ENCODE results near the gene TUBA1B.

The TUBA1B gene

GRCh38 chr12:49104822-49105221 lies 26.4 kb downstream of the TUBA1B start:
- no peak for TF ChIP-seq CTCF (IDR thresholded peaks at IDR 0.05; ENCODE audit: control extremely low read depth, extremely low read depth, low read depth, missing control alignments)
- CTCF ChIA-PET = interaction anchor here (0.9 to 19.5 kb wide), 10 partner anchors 9 to 131 kb away, joined by 3 to 369 read pairs (median 7); partner anchors contain the start of genes DHH, RHEBL1 and TUBA1B
- POLR2A ChIA-PET = interaction anchor here (2.0 kb wide), 1 partner anchor 26 kb away, joined by 9 read pairs; the partner anchor contains the start of gene TUBA1B
- no peak for DNase-seq (ENCODE audit: extremely low spot score)

DNA sequence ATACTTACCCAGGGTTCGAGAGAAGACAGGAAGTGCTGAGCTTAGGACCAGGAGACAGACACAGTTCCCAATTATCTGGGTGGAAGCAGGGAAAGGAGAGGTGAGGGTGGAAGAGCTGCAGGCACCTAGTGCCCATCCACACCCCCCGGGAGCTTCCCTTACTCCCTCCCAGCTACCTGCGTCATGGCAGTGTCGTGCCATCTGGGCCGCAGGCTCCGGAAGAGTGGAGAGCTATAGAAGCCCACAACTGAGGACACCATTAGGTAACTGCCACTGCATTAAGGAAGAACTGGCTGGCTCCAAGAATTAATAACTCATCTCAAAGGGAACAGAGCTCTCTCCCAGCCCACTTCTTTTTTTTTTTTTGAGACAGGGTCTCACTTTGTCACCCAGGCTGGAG lies 30.8 kb downstream of the TUBA1B start:
- ChIA-PET CTCF (interaction anchor here (0.9 to 19.5 kb wide), 13 partner anchors 8 to 135 kb away, joined by 3 to 369 read pairs (median 4); partner anchors contain the start of genes KMT2D, LMBR1L, RHEBL1 and TUBA1B), POLR2A (interaction anchor here (1.4 kb wide), 2 partner anchors 10 to 31 kb away, joined by 4 to 6 read pairs; partner anchors contain the start of genes LMBR1L and TUBA1B)
- no peak for DNase-seq (ENCODE audit: extremely low spot score)
- TF ChIP-seq CTCF (IDR thresholded peaks at IDR 0.05; ENCODE audit: control extremely low read depth, extremely low read depth, low read depth, missing control alignments) = no peak

GRCh38 chr12:49098703-49099102 lies 32.5 kb downstream of the TUBA1B start:
- ChIA-PET CTCF (interaction anchor here (0.7 to 19.5 kb wide), 23 partner anchors 9 to 406 kb away, joined by 3 to 369 read pairs (median 7); partner anchors contain the start of genes KMT2D, LMBR1L, RHEBL1 and TUBA1B), POLR2A (interaction anchor here (0.6 to 1.4 kb wide), 4 partner anchors 11 to 32 kb away, joined by 3 to 8 read pairs (median 4); partner anchors contain the start of gene TUBA1B)
- no peak for DNase-seq (ENCODE audit: extremely low spot score)
- TF ChIP-seq CTCF (IDR thresholded peaks at IDR 0.05; ENCODE audit: control extremely low read depth, extremely low read depth, low read depth, missing control alignments) = no peak

GRCh38 chr12:49098035-49098451 lies 33.2 kb downstream of the TUBA1B start:
- POLR2A ChIA-PET = interaction anchor here (0.8 kb wide), 2 partner anchors 12 to 33 kb away, joined by 5 to 8 read pairs; partner anchors contain the start of gene TUBA1B
- CTCF ChIA-PET = interaction anchor here (0.7 to 19.5 kb wide), 22 partner anchors 10 to 407 kb away, joined by 3 to 369 read pairs (median 7); partner anchors contain the start of genes KMT2D, LMBR1L, RHEBL1 and TUBA1B
- TF ChIP-seq CTCF (IDR thresholded peaks at IDR 0.05; ENCODE audit: control extremely low read depth, extremely low read depth, low read depth, missing control alignments) = peak; percentile 72
- peak; percentile 69 for DNase-seq (ENCODE audit: extremely low spot score)

- POLR2A ChIA-PET = no interaction called here
These were observed 33.8 kb downstream of the TUBA1B start for GRCh38 chr12:49097381-49097780.

DNA sequence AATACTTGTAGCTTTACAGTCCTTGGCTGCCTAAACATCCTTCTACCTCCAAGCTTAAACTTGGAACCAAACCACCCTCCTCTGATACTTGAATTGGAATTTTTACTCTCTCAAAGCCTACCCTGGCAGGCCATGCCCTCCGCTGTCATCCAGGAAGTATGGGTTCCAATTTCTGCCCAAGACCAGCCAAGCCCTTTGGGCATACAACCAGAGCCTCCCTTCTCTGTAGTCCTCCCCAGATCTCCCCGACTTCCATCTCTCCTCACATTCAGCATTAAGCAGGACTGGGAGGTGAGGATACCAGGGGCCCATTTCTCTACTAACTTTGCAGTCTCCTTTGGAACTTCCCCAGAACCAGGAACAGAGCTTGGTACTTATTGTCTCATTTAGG lies 36.2 kb downstream of the TUBA1B start:
- ChIA-PET CTCF (interaction anchor here (0.7 to 19.5 kb wide), 13 partner anchors 11 to 194 kb away, joined by 3 to 369 read pairs (median 4); partner anchors contain the start of genes LMBR1L, RHEBL1, TUBA1B and WNT1), POLR2A (no interaction called here)
- no peak for DNase-seq (ENCODE audit: extremely low spot score)
- no peak for TF ChIP-seq CTCF (IDR thresholded peaks at IDR 0.05; ENCODE audit: control extremely low read depth, extremely low read depth, low read depth, missing control alignments)

More at GRCh38 chr12:49097381-49097780, 33.8 kb downstream of the TUBA1B start:
- TF ChIP-seq CTCF (IDR thresholded peaks at IDR 0.05; ENCODE audit: control extremely low read depth, extremely low read depth, low read depth, missing control alignments) = no peak
- DNase-seq (ENCODE audit: extremely low spot score) = no peak
- CTCF ChIA-PET = interaction anchor here (1.6 to 19.5 kb wide), 10 partner anchors 11 to 101 kb away, joined by 7 to 369 read pairs (median 8); partner anchors contain the start of genes LMBR1L, RHEBL1 and TUBA1B

Data from GM10248 (cell line).